Ishikawa (cell line): ENCODE results near the gene ING3.

Experiments used
- EP300 ChIP-seq: IDR thresholded peaks from 2 replicates; pipeline ENCODE4 v1.6.1; 2012; ENCODE audit warnings: borderline replicate concordance
- FOXM1 ChIP-seq: IDR thresholded peaks from 2 replicates; pipeline ENCODE4 v1.6.1; 2012; ENCODE audit warnings: low read depth, borderline replicate concordance
- TAF1 ChIP-seq: IDR thresholded peaks from 2 replicates; pipeline ENCODE4 v1.6.1; 2012; ENCODE audit warnings: low read depth, mild to moderate bottlenecking
- TCF12 ChIP-seq: IDR thresholded peaks from 2 replicates; pipeline ENCODE4 v1.6.1; 2012; ENCODE audit warnings: low read depth
- USF1 ChIP-seq: IDR thresholded peaks from 2 replicates; pipeline ENCODE4 v1.6.1; 2012
- ZBTB7A ChIP-seq: IDR thresholded peaks from 2 replicates; pipeline ENCODE4 v1.6.1; 2012; ENCODE audit warnings: low read depth

DNA sequence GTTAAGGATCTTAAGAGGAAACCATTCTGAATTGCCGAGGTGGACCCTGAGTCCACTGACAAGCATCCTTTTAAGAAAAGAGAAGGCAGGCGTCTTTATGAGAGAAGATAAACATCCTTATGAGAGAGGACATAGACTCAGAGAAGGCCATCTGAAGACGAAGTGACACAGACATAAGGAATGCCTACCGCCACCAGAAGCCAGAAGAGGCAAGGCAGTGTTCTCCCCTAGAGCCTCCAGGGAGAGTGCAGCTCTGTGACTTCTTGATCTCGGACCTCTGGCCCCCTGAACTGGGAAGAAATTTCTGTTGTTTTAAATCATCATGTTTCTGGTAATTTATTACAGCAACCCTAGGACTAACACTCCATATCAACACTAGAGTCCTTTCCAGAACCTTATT lies 25.2 kb upstream of the ING3 start:
- TF ChIP-seq TAF1 (no peak), TCF12 (no peak), FOXM1 (no peak), ZBTB7A (no peak), USF1 (no peak), EP300 (no peak)
